Loucy (cell line): ENCODE measurements around the gene CDH22.

Experiments used
- H2AFZ ChIP-seq: fragments of 200-600 bp; sonication (generic); 2 replicates; pipeline ENCODE4 v1.6.0; 2016; ENCODE audit warnings: antibody characterized with exemption, mild to moderate bottlenecking, low read length, moderate library complexity
- H3F3A ChIP-seq: fragments of 200-600 bp; 2 replicates; pipeline ENCODE4 v1.6.0; 2016; ENCODE audit warnings: antibody characterized with exemption, low read depth, mild to moderate bottlenecking
- H3K27me3 ChIP-seq: fragments of 200-600 bp; sonication (generic); 2 replicates; pipeline ENCODE4 v1.6.1; 2014; ENCODE audit warnings: low read length, mild to moderate bottlenecking; ENCODE audit not compliant: insufficient read depth, poor library complexity, severe bottlenecking
- H3K36me3 ChIP-seq: fragments of 200-600 bp; sonication (generic); 2 replicates; pipeline ENCODE4 v1.6.1; 2016; ENCODE audit warnings: low read length; ENCODE audit not compliant: insufficient read depth
- H3K4me1 ChIP-seq: fragments of 200-600 bp; sonication (generic); 2 replicates; pipeline ENCODE4 v1.5.1; 2014; ENCODE audit warnings: low read length, mild to moderate bottlenecking; ENCODE audit not compliant: insufficient read depth, poor library complexity, severe bottlenecking
- H3K4me2 ChIP-seq: fragments of 200-600 bp; sonication (generic); 2 replicates; pipeline ENCODE4 v1.6.0; 2014; ENCODE audit warnings: antibody characterized with exemption, low read length, low read depth, mild to moderate bottlenecking; ENCODE audit not compliant: poor library complexity, severe bottlenecking
- H3K4me3 ChIP-seq: fragments of 200-600 bp; sonication (generic); 2 replicates; pipeline ENCODE4 v1.5.1; 2014; ENCODE audit warnings: low read length, mild to moderate bottlenecking, mixed read lengths; ENCODE audit not compliant: poor library complexity, severe bottlenecking
- H3K79me2 ChIP-seq: fragments of 200-600 bp; sonication (generic); 2 replicates; pipeline ENCODE4 v1.6.1; 2014; ENCODE audit warnings: low read length; ENCODE audit not compliant: insufficient read depth
- H3K9ac ChIP-seq: fragments of 200-600 bp; sonication (generic); 2 replicates; pipeline ENCODE4 v1.6.0; 2014; ENCODE audit warnings: mild to moderate bottlenecking, low read depth, low read length, moderate library complexity; ENCODE audit not compliant: poor library complexity, severe bottlenecking
- H3K9me2 ChIP-seq: fragments of 200-600 bp; sonication (generic); replicated peaks from 2 replicates; pipeline ENCODE4 v1.6.1; 2016; ENCODE audit warnings: low read depth, low read length, mixed read lengths
- H3K9me3 ChIP-seq: fragments of 200-600 bp; sonication (generic); 2 replicates; pipeline ENCODE4 v1.6.1; 2014; ENCODE audit warnings: mild to moderate bottlenecking, antibody characterized with exemption, low read length, low read depth; ENCODE audit not compliant: insufficient read depth
- H4K20me1 ChIP-seq: fragments of 200-600 bp; sonication (generic); 2 replicates; pipeline ENCODE4 v1.6.0; 2014; ENCODE audit warnings: antibody characterized with exemption, low read length, mild to moderate bottlenecking; ENCODE audit not compliant: insufficient read depth, poor library complexity, severe bottlenecking
- CTCF ChIP-seq: fragments of 200-600 bp; sonication (generic); conservative IDR thresholded peaks from 2 replicates; pipeline ENCODE4 v1.5.1; 2014; ENCODE audit warnings: mild to moderate bottlenecking, antibody characterized with exemption, low read length
- EZH2phosphoT487 ChIP-seq: fragments of 200-600 bp; IDR thresholded peaks from 2 replicates; pipeline ENCODE4 v1.6.1; 2018; ENCODE audit warnings: antibody characterized with exemption, mild to moderate bottlenecking, moderate library complexity, borderline replicate concordance

The CDH22 gene

DNA sequence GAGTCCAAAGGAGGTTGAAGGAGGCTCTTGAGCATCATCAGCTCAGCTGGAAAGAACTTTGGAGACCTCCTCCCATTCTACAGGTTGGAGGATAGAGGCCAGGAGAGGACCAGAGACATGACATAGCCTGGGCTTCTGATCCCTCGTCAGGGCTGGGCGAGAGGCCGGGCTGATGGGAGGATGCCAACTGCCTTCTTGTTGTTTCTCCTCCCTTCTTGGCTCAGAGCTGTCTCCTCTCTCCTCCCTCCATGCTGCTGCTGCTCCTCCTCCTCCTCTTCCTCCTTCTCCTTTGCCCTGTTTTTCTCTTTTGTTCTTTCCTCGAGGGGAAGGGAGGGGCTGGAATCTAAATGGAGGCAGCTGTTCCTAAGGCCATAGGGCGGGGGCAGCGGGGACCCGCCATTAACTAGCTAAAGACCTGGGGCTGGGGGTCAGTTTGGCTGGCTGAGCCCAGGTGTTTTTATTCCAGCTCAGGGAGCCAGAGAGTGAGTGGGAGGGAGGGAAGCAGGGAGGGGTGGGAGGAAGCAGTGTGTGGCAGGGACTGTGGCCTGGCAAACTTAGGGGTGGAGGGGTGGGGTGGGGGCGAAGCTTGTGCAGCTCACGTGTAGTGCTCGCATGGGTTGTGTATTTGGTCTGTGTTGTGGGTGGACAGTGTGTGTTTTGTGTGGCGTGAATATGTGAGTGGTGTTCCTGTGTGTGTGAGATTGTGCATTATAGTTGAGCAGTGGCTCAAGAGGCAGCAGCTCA lies 105.4 kb downstream of the CDH22 start:
- H3K4me3 ChIP-seq, result no peak overlapping the region
- no peaks in the 10 kb centered on the region for H3K79me2 ChIP-seq
- H4K20me1 ChIP-seq, result no peaks in the 10 kb centered on the region
- H3K9me2 ChIP-seq, result no peaks in the 10 kb centered on the region
- no peak overlapping the region for H3K9ac ChIP-seq
- no peaks in the 10 kb centered on the region for H3F3A ChIP-seq
- TF ChIP-seq CTCF (no peak), EZH2phosphoT487 (no peak)
- H3K4me2 ChIP-seq, result no peak overlapping the region
- H3K9me3 ChIP-seq, result no peaks in the 10 kb centered on the region
- H3K36me3 ChIP-seq, result no peaks in the 10 kb centered on the region
- H3K4me1 ChIP-seq, result peaks cover 21% of the 10 kb centered on the region
- no peak overlapping the region for H2AFZ ChIP-seq
- no peaks in the 10 kb centered on the region for H3K27me3 ChIP-seq

GRCh38 chr20:46200582-46201570 lies 107.4 kb downstream of the CDH22 start:
- Histone ChIP-seq H3K4me2 (no peak overlapping the region), H3K4me1 (peaks cover 13% of the 10 kb centered on the region), H3K9me3 (no peaks in the 10 kb centered on the region), H3K79me2 (no peaks in the 10 kb centered on the region), H3K9me2 (no peaks in the 10 kb centered on the region), H3K36me3 (no peaks in the 10 kb centered on the region), H3F3A (no peaks in the 10 kb centered on the region), H4K20me1 (no peaks in the 10 kb centered on the region), H2AFZ (no peak overlapping the region), H3K4me3 (no peak overlapping the region), H3K9ac (no peak overlapping the region), H3K27me3 (no peaks in the 10 kb centered on the region)
- TF ChIP-seq EZH2phosphoT487 (no peak), CTCF (no peak)

DNA sequence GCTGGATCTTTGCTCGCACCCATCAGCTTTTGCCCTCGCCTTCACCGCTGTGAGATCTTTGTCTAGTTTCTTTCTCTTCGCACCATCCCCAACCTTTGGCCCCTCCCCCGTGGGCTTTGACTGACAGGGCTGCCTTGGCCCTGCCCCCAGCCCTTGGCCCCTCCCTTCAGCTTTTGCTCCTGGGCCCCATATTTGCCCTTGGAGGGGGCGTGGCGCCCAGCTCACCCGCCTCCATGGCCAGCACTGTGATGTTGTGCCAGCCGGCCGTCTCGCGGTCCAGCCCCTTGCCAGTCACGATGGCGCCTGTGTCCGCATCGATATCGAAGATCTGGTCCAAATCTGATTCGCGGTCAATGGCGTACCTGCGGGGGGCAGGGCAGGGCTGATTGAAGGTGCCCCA lies 109.1 kb downstream of the CDH22 start:
- no peaks in the 10 kb centered on the region for H3K9me2 ChIP-seq
- no peak overlapping the region for H3K4me2 ChIP-seq
- H3K79me2 ChIP-seq, result no peaks in the 10 kb centered on the region
- H3K4me1 ChIP-seq, result no peaks in the 10 kb centered on the region
- H3K9me3 ChIP-seq, result no peaks in the 10 kb centered on the region
- no peaks in the 10 kb centered on the region for H3F3A ChIP-seq
- H3K27me3 ChIP-seq, result no peaks in the 10 kb centered on the region
- no peak overlapping the region for H3K9ac ChIP-seq
- no peaks in the 10 kb centered on the region for H3K36me3 ChIP-seq
- H4K20me1 ChIP-seq, result no peaks in the 10 kb centered on the region
- no peak overlapping the region for H2AFZ ChIP-seq
- H3K4me3 ChIP-seq, result no peak overlapping the region
- no peak for TF ChIP-seq EZH2phosphoT487
- TF ChIP-seq CTCF, result no peak
